Fibroblast of villous mesenchyme (primary cell): Measurements from ENCODE around the gene ZGPAT. TPM values are rescaled to one million over a fixed set of nuclear protein-coding genes. Genes with fewer than 3 reads are reported as not detected.

ENCODE experiments used
- DNase-seq: peaks from one replicate; pipeline ENCODE4 v3.0.0-alpha.2; 2010; ENCODE audit warnings: low read depth
- H3K4me3 ChIP-seq: 2 replicates; pipeline ENCODE4 v1.5.1; 2011; ENCODE audit warnings: low read depth, mild to moderate bottlenecking, low read length
- CTCF ChIP-seq: IDR thresholded peaks from 2 replicates; pipeline ENCODE4 v1.5.1; 2012; ENCODE audit warnings: low read depth, mild to moderate bottlenecking, low read length; ENCODE audit not compliant: insufficient read depth
- total RNA-seq: library from RNA; depleted of rRNA; stranded (reverse); fragments of >200 nt; gene quantifications from 2 replicates; pipeline ENCODE4 v1.2.3, GENCODE V29; 2012

The ZGPAT gene
- total RNA-seq, 1 donor, result 19.4 TPM

GRCh38 chr20:63740627-63741353 lies 33.0 kb downstream of the ZGPAT start:
- peak; percentile 94 for DNase-seq
- peak; percentile 26 for TF ChIP-seq CTCF
- peak overlapping the region; percentile 78 for H3K4me3 ChIP-seq

GRCh38 chr20:63741354-63741675 lies 33.5 kb downstream of the ZGPAT start:
- TF ChIP-seq CTCF, result no peak
- DNase-seq, result no peak

GRCh38 chr20:63741676-63742380 lies 34.0 kb downstream of the ZGPAT start:
- DNase-seq, result no peak
- TF ChIP-seq CTCF, result no peak
- peak overlapping the region; percentile 78 for H3K4me3 ChIP-seq

More at GRCh38 chr20:63741354-63741675, 33.5 kb downstream of the ZGPAT start:
- H3K4me3 ChIP-seq, result peak overlapping the region; percentile 78

- H3K4me3 ChIP-seq, result no peak overlapping the region
- TF ChIP-seq CTCF, result no peak
- DNase-seq, result no peak
These were observed 34.7 kb downstream of the ZGPAT start for GRCh38 chr20:63742381-63743024.

- no peak overlapping the region for H3K4me3 ChIP-seq
- DNase-seq, result no peak
- no peak for TF ChIP-seq CTCF
These were observed 35.6 kb downstream of the ZGPAT start for GRCh38 chr20:63743210-63743970.

GRCh38 chr20:63744158-63744557 lies 36.3 kb downstream of the ZGPAT start:
- no peak overlapping the region for H3K4me3 ChIP-seq
- no peak for DNase-seq
- TF ChIP-seq CTCF, result no peak
